ENCODE measurements around the gene COL4A3.

- no peak for TF ChIP-seq CTCF (IDR thresholded peaks at IDR 0.05)
- no peak for TF ChIP-seq POLR2A (IDR thresholded peaks at IDR 0.05)
- TF ChIP-seq EP300 (IDR thresholded peaks at IDR 0.05) = no peak
Measured at GRCh38 chr2:227221120-227221519, 56.7 kb downstream of the COL4A3 start.
